ENCODE measurements around the gene MYPN.

DNA sequence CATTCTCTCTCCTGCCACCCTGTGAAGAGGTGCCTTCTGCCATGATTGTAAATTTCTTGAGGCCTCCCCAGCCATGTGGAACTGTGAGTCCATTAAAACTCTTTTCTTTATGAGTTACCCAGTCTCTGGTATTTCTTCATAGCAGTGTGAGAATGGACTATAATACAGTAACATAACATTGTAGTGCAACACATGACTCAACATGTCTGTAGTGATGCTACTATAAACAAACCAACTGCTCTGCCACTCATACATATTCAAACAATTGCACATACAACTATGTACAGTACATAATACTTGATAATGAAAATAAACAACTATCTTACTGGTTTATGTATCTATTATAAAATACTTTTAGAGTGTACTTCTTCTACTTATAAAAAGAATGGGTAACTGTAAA lies 115.5 kb downstream of the MYPN start:
- no peak for TF ChIP-seq POLR2A (IDR thresholded peaks at IDR 0.05; ENCODE audit: low read length)
- no peak for TF ChIP-seq GATA1 (IDR thresholded peaks at IDR 0.05; ENCODE audit: low read depth, low read length)

All from erythroblast (primary cell).